MM.1S (cell line): ENCODE data around the gene NPTX1.

Experiments used
- EZH2 ChIP-seq: fragments of 300-600 bp; sonication (generic); optimal IDR thresholded peaks from 2 replicates; pipeline ENCODE3; 2017; ENCODE audit warnings: low read depth, mild to moderate bottlenecking, antibody characterized with exemption, low read length, mixed read lengths
- EZH2phosphoT487 ChIP-seq: fragments of 300-600 bp; sonication (generic); IDR thresholded peaks from 2 replicates; pipeline ENCODE4 v1.6.1; 2018; ENCODE audit warnings: antibody characterized with exemption, low read length
- TF ChIP-seq, protein P1 (sequence below): fragments of 300-600 bp; sonication (generic); IDR thresholded peaks from 2 replicates; pipeline ENCODE4 v1.5.1; 2016; ENCODE audit warnings: antibody characterized with exemption, low read length, mixed read lengths

DNA sequence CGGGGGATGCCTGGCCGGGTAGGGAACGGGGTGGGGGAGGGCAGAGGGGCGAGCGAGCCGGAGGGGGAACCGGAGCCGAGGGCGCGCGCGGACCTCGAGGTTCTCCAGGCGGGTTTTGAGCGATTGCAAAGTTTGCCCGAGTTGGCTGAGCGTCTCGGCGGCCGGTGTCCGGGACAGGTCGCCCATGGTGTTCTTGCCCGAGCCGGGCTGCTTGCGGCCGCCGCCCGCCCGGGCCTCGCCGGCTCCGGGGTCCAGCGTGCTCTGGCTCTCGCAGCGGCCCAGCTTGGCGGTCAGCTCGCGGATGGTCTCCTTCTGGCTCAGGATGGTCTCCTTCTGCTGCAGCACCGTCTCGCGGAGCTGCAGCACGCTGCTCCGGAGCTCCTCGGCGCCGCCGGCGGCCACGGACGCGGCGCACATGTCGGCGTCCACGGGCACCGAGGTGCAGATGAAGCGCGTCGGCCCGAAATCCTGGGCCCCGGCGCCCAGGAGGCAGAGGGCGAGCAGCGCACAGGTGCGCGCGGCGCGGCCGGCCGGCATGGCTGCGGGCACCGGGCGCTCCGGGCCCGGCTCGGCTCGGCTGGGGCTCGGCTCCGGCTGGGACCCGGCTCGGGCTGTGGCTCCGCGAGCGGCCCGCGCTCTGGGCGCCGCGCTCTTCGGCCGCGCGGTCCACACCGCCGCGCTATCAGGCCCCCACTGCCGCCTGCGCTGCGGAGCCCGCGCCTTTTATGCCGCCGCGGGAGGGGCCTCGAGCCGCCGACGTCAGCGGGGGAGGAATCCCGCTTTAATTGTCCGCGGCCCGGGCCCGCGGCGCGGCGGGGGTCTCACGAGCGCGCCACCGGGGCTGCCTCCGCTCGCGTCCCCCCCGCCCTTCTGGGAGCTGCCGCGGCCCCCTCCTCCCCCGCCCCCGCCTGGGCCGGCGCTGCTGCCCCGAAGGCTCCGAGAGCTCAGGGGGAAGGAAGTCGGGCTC, at the start of gene NPTX1:
- TF ChIP-seq, protein P1, sequence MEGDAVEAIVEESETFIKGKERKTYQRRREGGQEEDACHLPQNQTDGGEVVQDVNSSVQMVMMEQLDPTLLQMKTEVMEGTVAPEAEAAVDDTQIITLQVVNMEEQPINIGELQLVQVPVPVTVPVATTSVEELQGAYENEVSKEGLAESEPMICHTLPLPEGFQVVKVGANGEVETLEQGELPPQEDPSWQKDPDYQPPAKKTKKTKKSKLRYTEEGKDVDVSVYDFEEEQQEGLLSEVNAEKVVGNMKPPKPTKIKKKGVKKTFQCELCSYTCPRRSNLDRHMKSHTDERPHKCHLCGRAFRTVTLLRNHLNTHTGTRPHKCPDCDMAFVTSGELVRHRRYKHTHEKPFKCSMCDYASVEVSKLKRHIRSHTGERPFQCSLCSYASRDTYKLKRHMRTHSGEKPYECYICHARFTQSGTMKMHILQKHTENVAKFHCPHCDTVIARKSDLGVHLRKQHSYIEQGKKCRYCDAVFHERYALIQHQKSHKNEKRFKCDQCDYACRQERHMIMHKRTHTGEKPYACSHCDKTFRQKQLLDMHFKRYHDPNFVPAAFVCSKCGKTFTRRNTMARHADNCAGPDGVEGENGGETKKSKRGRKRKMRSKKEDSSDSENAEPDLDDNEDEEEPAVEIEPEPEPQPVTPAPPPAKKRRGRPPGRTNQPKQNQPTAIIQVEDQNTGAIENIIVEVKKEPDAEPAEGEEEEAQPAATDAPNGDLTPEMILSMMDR: no peak
- TF ChIP-seq EZH2: no peak
- no peak for TF ChIP-seq EZH2phosphoT487
